Stimulated activated CD8-positive, alpha-beta memory T cell treated with anti-CD3 and anti-CD28 coated beads, Interleukin-7, amount 100 ng/mL, for 48 hours (primary cell): Measurements from ENCODE around the gene KLRD1.
"Not testable (repeated sequence)": the region's sequence is repeated elsewhere in the genome, so short reads cannot be mapped to it uniquely, and the experiment has no call there.

Source experiments
- DNase-seq, 2 donors: peaks; one replicate each; pipeline ENCODE4 v3.0.0-alpha.2; 2020; ENCODE audit warnings: low read depth in 1 of 2; ENCODE audit errors: extremely low read depth in 1 of 2

Gene KLRD1

GRCh38 chr12:10368206-10369171 is 60.8 kb downstream of the KLRD1 start:
- DNase-seq, result no peak

DNA sequence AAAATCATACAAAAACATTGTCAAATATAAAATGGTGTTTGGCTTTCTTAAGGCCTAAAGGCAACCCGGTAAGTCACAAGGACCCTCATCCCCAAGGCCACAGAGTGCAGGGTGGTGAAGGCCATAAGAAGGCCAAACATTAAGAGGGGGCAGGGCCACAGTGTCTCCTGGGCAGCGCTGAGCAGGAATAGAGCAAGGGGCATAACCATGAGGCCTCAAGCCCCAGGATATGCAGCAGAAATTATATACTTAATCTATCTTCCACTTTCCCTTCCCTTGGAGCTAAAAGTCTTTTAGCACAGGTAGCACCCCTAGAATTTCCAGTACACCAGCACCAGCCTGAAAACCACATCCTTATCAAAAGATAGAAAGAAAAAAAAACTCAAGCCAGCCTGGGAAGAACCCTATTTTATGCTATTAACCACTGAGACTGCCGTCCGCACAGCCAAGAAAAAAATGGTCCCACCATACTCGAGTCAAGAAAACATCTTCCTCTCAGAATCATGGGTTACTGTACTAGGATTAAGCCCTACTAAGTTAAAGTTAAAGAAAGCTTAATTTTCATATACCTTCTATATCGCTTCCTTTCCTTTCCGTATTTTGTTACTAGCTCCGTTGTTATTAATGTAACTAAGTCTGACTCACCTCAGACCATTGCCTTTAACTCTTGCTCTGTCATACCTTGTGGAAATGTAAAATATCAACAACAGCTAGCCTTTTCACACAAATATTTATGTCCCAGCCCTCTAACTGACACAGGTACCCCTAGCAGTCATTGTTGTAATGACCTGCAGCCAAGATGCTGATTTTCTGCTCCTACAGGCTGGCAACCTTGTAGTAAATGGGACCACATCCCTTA is 62.1 kb downstream of the KLRD1 start:
- no peak for DNase-seq

DNA sequence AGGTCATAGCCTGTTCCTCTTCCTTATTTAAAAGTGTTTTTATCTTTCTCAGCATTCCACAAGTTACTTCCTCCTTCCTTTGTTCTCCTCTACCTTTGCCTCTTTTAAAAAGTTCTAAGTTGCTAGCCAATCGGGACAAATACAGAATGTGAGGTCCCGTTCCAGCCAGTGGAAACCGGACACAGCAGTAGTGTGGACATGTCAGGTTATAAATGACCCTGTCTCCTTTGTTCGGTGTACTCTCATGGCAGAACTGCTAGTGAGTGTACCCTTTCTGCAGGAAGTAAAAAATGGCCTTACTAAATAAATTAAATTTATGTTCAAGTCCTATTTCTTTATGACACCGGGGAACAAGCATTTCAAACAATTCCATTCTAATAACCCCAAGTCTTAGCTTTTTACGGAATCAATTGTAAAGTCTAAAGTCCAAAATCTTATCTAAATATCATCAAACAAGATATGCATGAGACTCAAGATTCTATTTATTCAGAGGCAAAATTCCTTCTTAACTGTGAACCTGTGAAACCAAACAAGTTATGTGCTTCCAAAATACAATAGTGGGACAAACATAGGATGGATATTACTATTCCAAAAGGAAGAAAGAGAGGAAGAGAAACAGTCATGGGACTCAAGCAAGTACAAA is 64.3 kb downstream of the KLRD1 start:
- DNase-seq, result not testable (repeated sequence)

DNA sequence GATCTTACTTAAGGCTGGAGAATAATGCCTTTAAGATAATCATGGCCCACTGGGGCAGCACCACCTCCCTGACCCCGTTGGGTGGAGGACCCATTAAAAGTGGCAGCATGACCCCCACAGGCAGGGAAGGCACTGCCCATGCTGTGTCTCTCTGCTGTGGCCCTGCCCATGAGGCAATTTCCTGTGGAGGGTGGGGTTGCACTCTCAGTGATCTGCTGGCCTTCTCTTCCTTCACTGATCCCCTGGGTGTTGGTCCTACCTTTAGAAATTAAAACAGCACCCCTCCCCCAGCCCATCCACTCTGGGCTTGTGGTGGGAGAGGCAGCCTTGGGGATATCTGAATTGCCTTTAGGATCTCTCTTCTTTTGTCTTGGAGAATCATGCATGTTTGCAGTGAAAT is 64.9 kb downstream of the KLRD1 start:
- DNase-seq, result no peak

- DNase-seq, result no peak
These were observed 67.0 kb downstream of the KLRD1 start for GRCh38 chr12:10374624-10375018.

DNA sequence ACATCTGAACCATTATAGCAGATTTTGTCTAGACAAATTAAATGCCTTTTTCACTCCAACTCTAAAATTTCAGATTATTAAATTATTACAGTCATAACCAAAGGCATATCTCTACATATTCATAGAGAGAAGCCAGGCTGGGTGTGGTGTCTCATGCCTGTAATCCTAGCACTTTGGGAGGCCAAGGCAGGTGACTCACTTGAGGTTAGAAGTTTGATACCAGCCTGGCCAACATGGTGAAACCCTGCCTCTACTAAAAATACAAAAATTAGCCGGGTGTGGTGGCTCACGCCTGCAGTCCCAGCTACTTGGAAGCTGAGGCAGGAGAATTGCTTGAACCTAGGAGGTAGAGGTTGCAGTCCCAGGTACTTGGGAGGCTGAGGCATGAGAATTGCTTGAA is 71.1 kb downstream of the KLRD1 start:
- peak in 1 of 2 donors; percentile 69 for DNase-seq
